Epithelial cell of proximal tubule (primary cell): ENCODE measurements around the gene KLF11. TPM values are rescaled to one million over a fixed set of nuclear protein-coding genes. Genes with fewer than 3 reads are reported as not detected.
"Not testable (repeated sequence)": the region's sequence is repeated elsewhere in the genome, so short reads cannot be mapped to it uniquely, and the experiment has no call there.

Source experiments
- DNase-seq: peaks from one replicate; pipeline ENCODE4 v3.0.0-alpha.2; 2011; ENCODE audit warnings: low read depth
- H3K4me3 ChIP-seq: 2 replicates; pipeline ENCODE4 v1.5.1; 2011; ENCODE audit warnings: low read depth, mild to moderate bottlenecking, low read length
- total RNA-seq: library from RNA; depleted of rRNA; stranded (reverse); fragments of >200 nt; gene quantifications from 2 replicates; pipeline ENCODE4 v1.2.3, GENCODE V29; 2015
- TF ChIP-seq, protein P1 (sequence below): conservative IDR thresholded peaks from 2 replicates; pipeline ENCODE4 v1.5.1; 2012; ENCODE audit warnings: low read depth, mild to moderate bottlenecking, low read length

The KLF11 gene
- total RNA-seq, 1 donor from 2014 or later, result 9.3 TPM

DNA sequence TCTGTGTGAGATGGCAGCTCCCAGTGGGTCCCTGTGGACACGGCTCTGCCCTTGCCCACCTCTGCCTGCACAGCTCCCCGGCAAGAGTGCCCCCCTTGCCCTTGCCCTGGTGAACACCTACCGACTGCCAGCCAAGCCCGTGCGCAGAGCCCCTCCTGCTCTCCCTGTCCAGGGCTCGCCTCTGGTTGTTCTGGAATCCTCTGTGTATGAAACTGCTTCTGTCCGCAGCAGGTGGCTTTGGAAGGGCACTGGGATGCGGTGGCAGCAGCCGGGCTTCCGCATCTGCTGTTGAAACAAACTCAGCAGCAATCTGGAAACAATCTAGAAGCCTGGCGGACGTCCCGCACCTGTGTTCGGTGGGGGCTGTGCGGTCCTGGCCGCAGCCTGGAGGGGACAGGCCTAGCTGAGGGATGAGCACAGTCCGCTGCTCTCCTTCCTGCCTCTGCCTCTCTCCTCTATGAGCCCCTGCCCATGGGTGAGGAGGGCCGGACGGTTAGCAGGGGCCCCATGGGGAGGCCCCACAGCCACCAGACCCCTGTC is 34.0 kb upstream of the KLF11 start:
- H3K4me3 ChIP-seq, result no peak overlapping the region
- DNase-seq, result no peak
- TF ChIP-seq, protein P1, sequence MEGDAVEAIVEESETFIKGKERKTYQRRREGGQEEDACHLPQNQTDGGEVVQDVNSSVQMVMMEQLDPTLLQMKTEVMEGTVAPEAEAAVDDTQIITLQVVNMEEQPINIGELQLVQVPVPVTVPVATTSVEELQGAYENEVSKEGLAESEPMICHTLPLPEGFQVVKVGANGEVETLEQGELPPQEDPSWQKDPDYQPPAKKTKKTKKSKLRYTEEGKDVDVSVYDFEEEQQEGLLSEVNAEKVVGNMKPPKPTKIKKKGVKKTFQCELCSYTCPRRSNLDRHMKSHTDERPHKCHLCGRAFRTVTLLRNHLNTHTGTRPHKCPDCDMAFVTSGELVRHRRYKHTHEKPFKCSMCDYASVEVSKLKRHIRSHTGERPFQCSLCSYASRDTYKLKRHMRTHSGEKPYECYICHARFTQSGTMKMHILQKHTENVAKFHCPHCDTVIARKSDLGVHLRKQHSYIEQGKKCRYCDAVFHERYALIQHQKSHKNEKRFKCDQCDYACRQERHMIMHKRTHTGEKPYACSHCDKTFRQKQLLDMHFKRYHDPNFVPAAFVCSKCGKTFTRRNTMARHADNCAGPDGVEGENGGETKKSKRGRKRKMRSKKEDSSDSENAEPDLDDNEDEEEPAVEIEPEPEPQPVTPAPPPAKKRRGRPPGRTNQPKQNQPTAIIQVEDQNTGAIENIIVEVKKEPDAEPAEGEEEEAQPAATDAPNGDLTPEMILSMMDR, result no peak

DNA sequence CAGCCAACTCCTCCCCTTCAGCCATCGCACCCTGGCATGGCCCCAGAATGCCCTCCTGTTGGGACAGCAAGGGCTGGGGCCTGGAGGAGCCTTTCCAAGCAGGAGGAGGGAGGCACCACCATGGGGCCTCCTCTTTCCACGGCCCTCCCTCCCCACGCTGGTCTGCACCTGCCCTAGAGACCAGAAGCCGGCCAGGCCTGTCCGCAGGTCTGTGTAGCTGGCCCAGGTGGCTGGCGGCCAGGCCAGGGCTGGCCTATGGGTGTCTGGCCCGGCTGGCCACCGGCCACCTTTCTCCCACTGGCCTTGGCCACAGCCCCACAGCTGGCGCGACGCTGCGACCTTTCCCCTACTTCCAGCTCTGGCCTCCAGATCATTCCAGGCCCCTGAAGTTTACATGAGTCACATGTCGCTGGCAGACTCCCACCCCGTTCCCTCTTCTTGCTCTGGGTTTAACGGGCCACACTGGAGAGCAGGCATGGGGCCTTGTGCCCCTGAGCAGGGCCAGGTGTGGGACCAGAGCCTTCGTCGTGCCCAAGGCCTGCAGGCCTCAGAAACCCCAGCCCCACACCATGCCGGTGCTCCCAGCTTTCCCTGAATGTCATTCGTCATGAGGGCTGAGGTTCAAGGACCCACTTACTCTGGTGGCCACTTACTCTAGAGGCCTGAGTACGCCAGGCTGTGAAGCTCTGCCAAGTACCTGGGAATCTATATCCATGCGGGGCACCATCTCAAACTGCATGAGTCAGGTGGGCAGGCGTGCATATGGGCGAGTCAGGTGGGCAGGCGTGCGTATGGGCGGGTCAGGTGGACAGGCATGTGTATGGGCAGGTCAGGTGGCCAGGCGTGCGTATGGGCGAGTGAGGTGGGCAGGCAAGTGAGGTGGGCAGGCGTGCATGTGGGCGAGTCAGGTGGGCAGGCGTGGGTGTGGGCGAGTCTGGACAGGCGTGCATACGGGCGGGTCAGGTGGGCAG is 33.3 kb upstream of the KLF11 start:
- H3K4me3 ChIP-seq, result no peak overlapping the region
- no peak for DNase-seq
- TF ChIP-seq, protein P1, result no peak

DNA sequence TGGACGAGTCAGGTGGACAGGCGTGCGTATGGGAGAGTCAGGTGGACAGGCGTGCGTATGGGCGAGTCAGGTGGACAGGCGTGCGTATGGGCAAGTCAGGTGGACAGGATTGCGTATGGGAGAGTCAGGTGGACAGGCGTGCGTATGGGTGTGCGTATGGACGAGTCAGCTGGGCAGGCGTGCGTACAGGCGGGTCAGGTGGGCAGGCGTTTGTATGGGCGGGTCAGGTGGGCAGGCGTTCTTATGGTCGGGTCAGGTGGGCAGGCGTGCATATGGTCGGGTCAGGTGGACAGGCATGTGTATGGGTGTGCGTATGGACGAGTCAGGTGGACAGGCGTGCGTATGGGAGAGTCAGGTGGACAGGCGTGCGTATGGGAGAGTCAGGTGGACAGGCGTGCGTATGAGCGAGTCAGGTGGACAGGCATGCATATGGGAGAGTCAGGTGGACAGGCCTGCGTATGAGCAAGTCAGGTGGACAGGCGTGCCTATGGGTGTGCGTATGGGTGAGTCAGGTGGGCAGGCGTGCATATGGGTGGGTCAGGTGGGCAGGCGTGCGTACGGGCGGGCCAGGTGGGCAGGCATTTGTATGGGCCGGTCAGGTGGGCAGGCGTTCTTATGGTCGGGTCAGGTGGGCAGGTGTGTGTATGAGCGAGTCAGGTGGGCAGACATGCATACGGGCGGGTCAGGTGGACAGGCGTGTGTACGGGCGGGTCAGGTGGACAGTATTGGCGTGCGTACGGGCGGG is 32.3 kb upstream of the KLF11 start:
- DNase-seq, H3K4me3 ChIP-seq: not testable (repeated sequence)

DNA sequence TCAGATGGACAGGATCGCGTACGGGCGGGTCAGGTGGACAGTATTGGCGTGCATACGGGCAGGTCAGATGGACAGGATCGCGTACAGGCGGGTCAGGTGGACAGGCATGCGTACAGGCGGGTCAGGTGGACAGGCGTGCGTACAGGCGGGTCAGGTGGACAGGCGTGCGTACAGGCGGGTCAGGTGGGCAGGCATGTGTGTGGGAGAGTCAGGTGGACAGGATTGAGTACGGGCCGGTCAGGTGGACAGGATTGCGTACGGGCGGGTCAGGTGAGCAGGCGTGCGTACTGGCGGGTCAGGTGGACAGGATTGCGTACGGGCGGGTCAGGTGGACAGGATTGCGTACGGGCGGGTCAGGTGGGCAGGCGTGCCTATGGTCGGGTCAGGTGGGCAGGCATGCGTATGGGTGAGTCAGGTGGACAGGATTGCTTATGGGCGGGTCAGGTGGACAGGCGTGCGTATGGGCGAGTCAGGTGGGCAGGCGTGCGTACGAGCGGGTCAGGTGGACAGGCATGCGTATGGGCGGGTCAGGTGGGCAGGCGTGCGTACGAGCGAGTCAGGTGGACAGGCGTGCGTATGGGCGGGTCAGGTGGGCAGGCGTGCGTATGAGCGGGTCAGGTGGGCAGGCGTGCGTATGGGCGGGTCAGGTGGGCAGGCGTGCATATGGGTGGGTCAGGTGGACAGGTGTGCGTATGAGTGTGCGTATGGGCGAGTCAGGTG is 31.6 kb upstream of the KLF11 start:
- H3K4me3 ChIP-seq, DNase-seq: not testable (repeated sequence)

- H3K4me3 ChIP-seq, DNase-seq: not testable (repeated sequence)
Observed at GRCh38 chr2:10012366-10012962, 30.9 kb upstream of the KLF11 start.

- TF ChIP-seq, protein P1, result no peak
- no peak for DNase-seq
- H3K4me3 ChIP-seq, result no peak overlapping the region
Observed at GRCh38 chr2:10012963-10013461, 30.3 kb upstream of the KLF11 start.

DNA sequence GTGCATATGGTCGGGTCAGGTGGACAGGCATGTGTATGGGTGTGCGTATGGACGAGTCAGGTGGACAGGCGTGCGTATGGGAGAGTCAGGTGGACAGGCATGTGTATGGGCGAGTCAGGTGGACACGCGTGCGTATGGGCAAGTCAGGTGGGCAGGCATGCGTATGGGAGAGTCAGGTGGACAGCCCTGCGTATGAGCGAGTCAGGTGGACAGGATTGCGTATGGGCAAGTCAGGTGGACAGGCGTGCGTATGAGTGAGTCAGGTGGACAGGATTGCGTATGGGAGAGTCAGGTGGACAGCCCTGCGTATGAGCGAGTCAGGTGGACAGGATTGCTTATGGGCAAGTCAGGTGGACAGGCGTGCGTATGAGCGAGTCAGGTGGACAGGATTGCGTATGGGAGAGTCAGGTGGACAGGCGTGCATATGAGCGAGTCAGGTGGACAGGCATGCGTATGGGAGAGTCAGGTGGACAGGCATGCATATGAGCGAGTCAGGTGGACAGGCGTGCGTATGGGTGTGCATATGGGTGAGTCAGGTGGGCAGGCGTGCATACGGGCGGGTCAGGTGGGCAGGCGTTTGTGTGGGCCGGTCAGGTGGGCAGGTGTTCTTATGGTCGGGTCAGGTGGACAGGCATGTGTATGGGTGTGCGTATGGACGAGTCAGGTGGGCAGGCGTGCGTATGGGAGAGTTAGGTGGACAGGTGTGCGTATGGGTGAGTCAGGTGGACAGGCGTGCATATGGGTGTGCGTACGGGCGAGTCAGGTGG is 29.5 kb upstream of the KLF11 start:
- DNase-seq, H3K4me3 ChIP-seq: not testable (repeated sequence)
